A673 (cell line): ENCODE data around the gene SEMA4D. TPM values are rescaled to one million over a fixed set of nuclear protein-coding genes. Genes with fewer than 3 reads are reported as not detected.

Source experiments
- BruUV-seq: library from RNA; stranded (reverse); fragments of 400-500 nt; replicated peaks from 2 replicates; lab custom pipeline; 2021; lab: Mats Ljungman, UMichigan
- CTCF ChIA-PET: fragments of 300-600 bp; sonication (Branson Sonifier 250); formaldehyde crosslinking; loops from one replicate; lab custom pipeline; 2022; ENCODE audit warnings: antibody characterized with exemption; lab: Charles Lee
- POLR2A ChIA-PET: fragments of 300-600 bp; sonication (Branson Sonifier 250); formaldehyde crosslinking; loops from one replicate; lab custom pipeline; 2022; ENCODE audit warnings: antibody characterized with exemption; ENCODE audit not compliant: low non-redundant PET; lab: Charles Lee
- DNase-seq: peaks from one replicate; pipeline ENCODE4 v3.0.0-alpha.2; 2015; ENCODE audit warnings: low spot score
- H3K27ac ChIP-seq: fragments of 200-600 bp; sonication (generic); 2 replicates; pipeline ENCODE4 v1.5.1; 2016; ENCODE audit warnings: mixed run types, low read depth, mild to moderate bottlenecking, mixed read lengths, antibody characterized with exemption, low read length; ENCODE audit not compliant: poor library complexity, severe bottlenecking
- H3K27me3 ChIP-seq: fragments of 200-600 bp; sonication (generic); replicated peaks from 2 replicates; pipeline ENCODE4 v1.6.1; 2017; ENCODE audit warnings: mixed run types, low read depth, mild to moderate bottlenecking, mixed read lengths, antibody characterized with exemption, low read length; ENCODE audit not compliant: insufficient read depth, poor library complexity
- H3K36me3 ChIP-seq: fragments of 200-600 bp; sonication (generic); 2 replicates; pipeline ENCODE4 v1.6.1; 2016; ENCODE audit warnings: mixed run types, mild to moderate bottlenecking, mixed read lengths, antibody characterized with exemption, low read length; ENCODE audit not compliant: insufficient read depth, poor library complexity, severe bottlenecking
- H3K4me1 ChIP-seq: fragments of 200-600 bp; sonication (generic); 2 replicates; pipeline ENCODE4 v1.6.1; 2017; ENCODE audit warnings: mixed run types, mild to moderate bottlenecking, mixed read lengths, antibody characterized with exemption, low read length; ENCODE audit not compliant: insufficient read depth, poor library complexity, severe bottlenecking
- H3K4me3 ChIP-seq: fragments of 200-600 bp; sonication (generic); 2 replicates; pipeline ENCODE4 v1.5.1; 2016; ENCODE audit warnings: low read depth, mixed run types, mild to moderate bottlenecking, mixed read lengths, low read length; ENCODE audit not compliant: poor library complexity, severe bottlenecking
- H3K9me3 ChIP-seq: fragments of 200-600 bp; sonication (generic); 2 replicates; pipeline ENCODE4 v1.6.1; 2016; ENCODE audit warnings: mixed run types, low read depth, mild to moderate bottlenecking, mixed read lengths, antibody characterized with exemption, low read length; ENCODE audit not compliant: poor library complexity, severe bottlenecking
- EZH2 ChIP-seq: fragments of 200-600 bp; sonication (generic); IDR thresholded peaks from 2 replicates; pipeline ENCODE4 v1.6.1; 2017; ENCODE audit warnings: borderline replicate concordance, low read depth, mild to moderate bottlenecking, mixed read lengths, antibody characterized with exemption, low read length; ENCODE audit not compliant: poor library complexity, severe bottlenecking
- intact Hi-C: fragments of 100-400 bp; cut with micrococcal nuclease; formaldehyde crosslinking; loops from one replicate; pipeline ENCODE4 v1.10.0; 2022; ENCODE audit not compliant: unreplicated experiment
- total RNA-seq: library from RNA; stranded (reverse); gene quantifications from 2 replicates; pipeline ENCODE4 v1.2.3, GENCODE V29; 2021
- TF ChIP-seq, protein P1 (sequence below): fragments of 300-800, 200-600 bp; sonication (generic); conservative IDR thresholded peaks from 2 replicates; pipeline ENCODE4 v1.5.1; 2017; ENCODE audit warnings: low read depth, mild to moderate bottlenecking, antibody characterized with exemption, low read length, moderate library complexity, mixed read lengths

SEMA4D gene
- total RNA-seq, 1 experiment from 2014 or later: 14.2 TPM

DNA sequence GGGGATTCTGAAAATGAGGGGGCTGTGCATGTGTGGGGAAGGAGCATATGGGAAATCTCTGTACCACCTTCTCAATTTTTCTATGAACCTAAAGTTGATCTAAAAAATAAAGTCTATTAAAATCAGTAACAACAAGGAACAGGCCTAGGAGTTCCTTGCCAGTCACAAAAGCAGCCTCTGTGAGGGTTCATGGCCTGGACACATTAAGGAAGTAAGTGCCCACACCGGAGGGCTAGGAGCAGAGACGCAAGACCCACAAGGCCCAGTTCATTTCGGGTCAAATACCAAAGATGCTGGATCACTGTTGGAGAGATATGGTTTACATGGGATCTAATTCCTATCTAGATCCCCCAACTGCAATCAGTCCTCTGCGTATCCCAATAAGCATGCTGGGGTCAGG, 88.4 kb downstream of the SEMA4D start:
- no peak for TF ChIP-seq EZH2
- H3K4me1 ChIP-seq: no peaks in the 10 kb centered on the region
- BruUV-seq: no TSS peak

DNA sequence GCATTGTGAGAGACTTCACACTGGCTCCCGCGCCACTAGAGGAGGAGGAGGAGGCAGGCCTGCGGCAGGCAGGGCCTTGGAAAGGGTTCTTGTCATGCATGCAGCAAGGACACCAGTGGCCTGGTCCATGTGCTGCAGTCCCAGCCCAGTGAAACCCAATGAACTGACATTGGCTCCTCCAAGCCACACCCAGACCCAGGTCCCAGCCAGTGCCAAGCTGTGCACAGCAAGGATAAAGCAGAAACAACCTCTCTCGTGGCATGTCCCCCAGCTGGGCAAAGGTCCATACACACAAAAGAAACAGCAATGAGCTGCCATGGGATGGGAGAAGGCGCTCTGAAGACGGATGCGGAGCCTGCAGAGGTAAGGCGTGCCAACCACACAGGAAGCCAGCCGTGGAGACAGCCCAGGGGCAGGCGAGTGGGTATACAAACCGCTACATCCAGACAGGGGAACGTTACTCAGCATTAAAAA, 89.2 kb downstream of the SEMA4D start:
- no peaks in the 10 kb centered on the region for H3K27me3 ChIP-seq
- H3K4me1 ChIP-seq: no peaks in the 10 kb centered on the region
- intact Hi-C loops: no loop called here
- no peak overlapping the region for H3K4me3 ChIP-seq
- no peaks in the 10 kb centered on the region for H3K36me3 ChIP-seq
- TF ChIP-seq EZH2: no peak
- ChIA-PET POLR2A (no interaction called here), CTCF (no interaction called here)
- DNase-seq: no peak
- H3K27ac ChIP-seq: no peak overlapping the region
- peaks cover 4% of the 10 kb centered on the region for H3K9me3 ChIP-seq
- no TSS peak for BruUV-seq

More for the DNA sequence above, 88.4 kb downstream of the SEMA4D start:
- CTCF ChIA-PET: interaction anchor here (0.6 kb wide), 1 partner anchor 232 kb away, joined by 6 read pairs; no protein-coding TSS in a partner anchor
- Histone ChIP-seq H3K27ac (no peak overlapping the region), H3K9me3 (peaks cover 4% of the 10 kb centered on the region), H3K36me3 (no peaks in the 10 kb centered on the region), H3K27me3 (no peaks in the 10 kb centered on the region), H3K4me3 (no peak overlapping the region)
- intact Hi-C loops: no loop called here
- DNase-seq: no peak
- POLR2A ChIA-PET: no interaction called here

GRCh38 chr9:89407070-89407469, 90.8 kb downstream of the SEMA4D start:
- CTCF ChIA-PET: no interaction called here
- BruUV-seq: no TSS peak

GRCh38 chr9:89405826-89406225, 92.1 kb downstream of the SEMA4D start:
- ChIA-PET CTCF (no interaction called here), POLR2A (no interaction called here)
- H3K36me3 ChIP-seq: no peaks in the 10 kb centered on the region
- H3K27me3 ChIP-seq: no peaks in the 10 kb centered on the region
- no TSS peak for BruUV-seq
- no peak overlapping the region for H3K27ac ChIP-seq
- TF ChIP-seq EZH2: no peak
- TF ChIP-seq, protein P1, sequence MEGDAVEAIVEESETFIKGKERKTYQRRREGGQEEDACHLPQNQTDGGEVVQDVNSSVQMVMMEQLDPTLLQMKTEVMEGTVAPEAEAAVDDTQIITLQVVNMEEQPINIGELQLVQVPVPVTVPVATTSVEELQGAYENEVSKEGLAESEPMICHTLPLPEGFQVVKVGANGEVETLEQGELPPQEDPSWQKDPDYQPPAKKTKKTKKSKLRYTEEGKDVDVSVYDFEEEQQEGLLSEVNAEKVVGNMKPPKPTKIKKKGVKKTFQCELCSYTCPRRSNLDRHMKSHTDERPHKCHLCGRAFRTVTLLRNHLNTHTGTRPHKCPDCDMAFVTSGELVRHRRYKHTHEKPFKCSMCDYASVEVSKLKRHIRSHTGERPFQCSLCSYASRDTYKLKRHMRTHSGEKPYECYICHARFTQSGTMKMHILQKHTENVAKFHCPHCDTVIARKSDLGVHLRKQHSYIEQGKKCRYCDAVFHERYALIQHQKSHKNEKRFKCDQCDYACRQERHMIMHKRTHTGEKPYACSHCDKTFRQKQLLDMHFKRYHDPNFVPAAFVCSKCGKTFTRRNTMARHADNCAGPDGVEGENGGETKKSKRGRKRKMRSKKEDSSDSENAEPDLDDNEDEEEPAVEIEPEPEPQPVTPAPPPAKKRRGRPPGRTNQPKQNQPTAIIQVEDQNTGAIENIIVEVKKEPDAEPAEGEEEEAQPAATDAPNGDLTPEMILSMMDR: no peak
- DNase-seq: no peak
- no peak overlapping the region for H3K4me3 ChIP-seq
- H3K4me1 ChIP-seq: no peaks in the 10 kb centered on the region
- peaks cover 1% of the 10 kb centered on the region for H3K9me3 ChIP-seq
- intact Hi-C loops: no loop called here

More at GRCh38 chr9:89407070-89407469, 90.8 kb downstream of the SEMA4D start:
- no peak overlapping the region for H3K4me3 ChIP-seq
- no peaks in the 10 kb centered on the region for H3K4me1 ChIP-seq
- H3K9me3 ChIP-seq: peaks cover 4% of the 10 kb centered on the region
- DNase-seq: no peak
- H3K27me3 ChIP-seq: no peaks in the 10 kb centered on the region
- POLR2A ChIA-PET: no interaction called here
- no peaks in the 10 kb centered on the region for H3K36me3 ChIP-seq
- H3K27ac ChIP-seq: no peak overlapping the region
- intact Hi-C loops: no loop called here
- TF ChIP-seq EZH2: no peak
- TF ChIP-seq, protein P1: no peak
